DOHH2 (cell line): ENCODE measurements around the gene TP63.

Experiments
- H3F3A ChIP-seq: fragments of 200-600 bp; sonication (generic), shearing (Covaris generic); 2 replicates; pipeline ENCODE4 v1.6.0; 2016; ENCODE audit warnings: antibody characterized with exemption, mild to moderate bottlenecking; ENCODE audit not compliant: control insufficient read depth, insufficient read depth
- H3K27ac ChIP-seq: fragments of 200-600 bp; sonication (generic); 2 replicates; pipeline ENCODE4 v1.5.1; 2014; ENCODE audit warnings: low read depth, mild to moderate bottlenecking, low read length, moderate library complexity
- H3K27me3 ChIP-seq: fragments of 200-600 bp; sonication (generic); 2 replicates; pipeline ENCODE4 v1.6.1; 2014; ENCODE audit warnings: mild to moderate bottlenecking, low read length, mixed read lengths; ENCODE audit not compliant: control insufficient read depth
- H3K36me3 ChIP-seq: fragments of 200-600 bp; sonication (generic); 2 replicates; pipeline ENCODE4 v1.6.1; 2014; ENCODE audit warnings: mild to moderate bottlenecking, low read length, moderate library complexity, mixed read lengths; ENCODE audit not compliant: control insufficient read depth
- H3K4me1 ChIP-seq: fragments of 200-600 bp; sonication (generic); 2 replicates; pipeline ENCODE4 v1.6.1; 2014; ENCODE audit warnings: mild to moderate bottlenecking, low read length, mixed read lengths; ENCODE audit not compliant: control insufficient read depth
- H3K4me2 ChIP-seq: fragments of 200-600 bp; sonication (generic); 2 replicates; pipeline ENCODE4 v1.6.0; 2014; ENCODE audit warnings: mild to moderate bottlenecking, low read length, moderate library complexity
- H3K4me3 ChIP-seq: fragments of 200-600 bp; sonication (generic); 2 replicates; pipeline ENCODE4 v1.5.1; 2014; ENCODE audit warnings: mild to moderate bottlenecking, low read length, mixed read lengths
- H3K79me2 ChIP-seq: fragments of 200-600 bp; sonication (generic); 2 replicates; pipeline ENCODE4 v1.6.1; 2014; ENCODE audit warnings: mild to moderate bottlenecking, low read length, mixed read lengths; ENCODE audit not compliant: control insufficient read depth
- H3K9me2 ChIP-seq: fragments of 200-600 bp; sonication (generic); replicated peaks from 2 replicates; pipeline ENCODE4 v1.6.1; 2014; ENCODE audit warnings: mild to moderate bottlenecking, low read length, mixed read lengths; ENCODE audit not compliant: control insufficient read depth
- H3K9me3 ChIP-seq: fragments of 200-600 bp; sonication (generic); 2 replicates; pipeline ENCODE4 v1.6.1; 2014; ENCODE audit warnings: antibody characterized with exemption, low read length, mixed read lengths; ENCODE audit not compliant: control insufficient read depth, insufficient read depth
- H4K20me1 ChIP-seq: fragments of 200-600 bp; sonication (generic); 2 replicates; pipeline ENCODE4 v1.6.0; 2014; ENCODE audit warnings: low read depth, mild to moderate bottlenecking, antibody characterized with exemption, low read length, moderate library complexity; ENCODE audit not compliant: control insufficient read depth, insufficient read depth
- EZH2phosphoT487 ChIP-seq: fragments of 200-600 bp; sonication (generic); IDR thresholded peaks from 2 replicates; pipeline ENCODE4 v1.6.1; 2017; ENCODE audit warnings: borderline replicate concordance, mild to moderate bottlenecking, antibody characterized with exemption, low read length, moderate library complexity, mixed read lengths
- TF ChIP-seq, protein P1 (sequence below): fragments of 200-600 bp; sonication (generic); IDR thresholded peaks from one replicate; pipeline ENCODE4 v1.5.1; 2014; ENCODE audit warnings: antibody characterized with exemption, mild to moderate bottlenecking, low read depth, low read length; ENCODE audit not compliant: poor library complexity, severe bottlenecking

Gene TP63

DNA sequence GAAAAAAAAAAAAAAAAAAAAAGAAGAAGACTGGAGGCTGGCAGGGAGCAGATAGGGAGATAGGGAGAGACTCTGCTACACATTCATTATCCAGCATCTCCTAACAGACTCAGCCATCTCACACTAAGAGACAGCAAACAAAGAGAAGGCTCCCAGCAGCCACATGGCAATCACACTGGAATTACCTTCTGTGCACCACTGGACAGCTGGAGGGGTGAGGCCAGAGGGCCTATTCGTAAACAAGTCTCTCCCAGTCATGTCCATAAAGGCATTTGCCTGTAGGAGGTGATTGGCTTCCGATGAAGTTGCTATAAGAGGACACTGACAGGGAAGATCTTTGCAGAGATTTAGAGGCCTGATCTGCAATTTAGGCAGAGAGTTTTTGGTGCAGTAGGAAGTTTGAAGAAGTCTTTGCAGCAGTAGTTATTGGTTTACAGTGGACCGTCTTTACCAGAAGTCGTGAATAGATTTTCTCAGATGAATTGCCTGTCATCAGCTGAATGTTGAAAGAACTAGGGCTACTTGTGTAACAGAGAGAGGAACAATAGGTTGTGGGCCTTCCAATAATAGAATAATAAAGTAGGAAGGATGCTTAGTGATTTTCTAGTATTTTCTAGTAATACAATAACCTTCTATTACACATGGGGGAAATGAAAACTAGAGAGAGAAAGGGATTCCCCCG, 89.7 kb downstream of the TP63 start:
- Histone ChIP-seq H3K9me3 (no peaks in the 10 kb centered on the region), H3K9me2 (no peaks in the 10 kb centered on the region), H3K27me3 (no peaks in the 10 kb centered on the region), H3K4me1 (peaks cover under 1% of the 10 kb centered on the region), H3K4me2 (no peak overlapping the region), H3K27ac (no peak overlapping the region), H3K4me3 (no peak overlapping the region), H4K20me1 (no peaks in the 10 kb centered on the region), H3F3A (no peaks in the 10 kb centered on the region), H3K79me2 (no peaks in the 10 kb centered on the region), H3K36me3 (no peaks in the 10 kb centered on the region)
- no peak for TF ChIP-seq EZH2phosphoT487
- TF ChIP-seq, protein P1, sequence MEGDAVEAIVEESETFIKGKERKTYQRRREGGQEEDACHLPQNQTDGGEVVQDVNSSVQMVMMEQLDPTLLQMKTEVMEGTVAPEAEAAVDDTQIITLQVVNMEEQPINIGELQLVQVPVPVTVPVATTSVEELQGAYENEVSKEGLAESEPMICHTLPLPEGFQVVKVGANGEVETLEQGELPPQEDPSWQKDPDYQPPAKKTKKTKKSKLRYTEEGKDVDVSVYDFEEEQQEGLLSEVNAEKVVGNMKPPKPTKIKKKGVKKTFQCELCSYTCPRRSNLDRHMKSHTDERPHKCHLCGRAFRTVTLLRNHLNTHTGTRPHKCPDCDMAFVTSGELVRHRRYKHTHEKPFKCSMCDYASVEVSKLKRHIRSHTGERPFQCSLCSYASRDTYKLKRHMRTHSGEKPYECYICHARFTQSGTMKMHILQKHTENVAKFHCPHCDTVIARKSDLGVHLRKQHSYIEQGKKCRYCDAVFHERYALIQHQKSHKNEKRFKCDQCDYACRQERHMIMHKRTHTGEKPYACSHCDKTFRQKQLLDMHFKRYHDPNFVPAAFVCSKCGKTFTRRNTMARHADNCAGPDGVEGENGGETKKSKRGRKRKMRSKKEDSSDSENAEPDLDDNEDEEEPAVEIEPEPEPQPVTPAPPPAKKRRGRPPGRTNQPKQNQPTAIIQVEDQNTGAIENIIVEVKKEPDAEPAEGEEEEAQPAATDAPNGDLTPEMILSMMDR: no peak

DNA sequence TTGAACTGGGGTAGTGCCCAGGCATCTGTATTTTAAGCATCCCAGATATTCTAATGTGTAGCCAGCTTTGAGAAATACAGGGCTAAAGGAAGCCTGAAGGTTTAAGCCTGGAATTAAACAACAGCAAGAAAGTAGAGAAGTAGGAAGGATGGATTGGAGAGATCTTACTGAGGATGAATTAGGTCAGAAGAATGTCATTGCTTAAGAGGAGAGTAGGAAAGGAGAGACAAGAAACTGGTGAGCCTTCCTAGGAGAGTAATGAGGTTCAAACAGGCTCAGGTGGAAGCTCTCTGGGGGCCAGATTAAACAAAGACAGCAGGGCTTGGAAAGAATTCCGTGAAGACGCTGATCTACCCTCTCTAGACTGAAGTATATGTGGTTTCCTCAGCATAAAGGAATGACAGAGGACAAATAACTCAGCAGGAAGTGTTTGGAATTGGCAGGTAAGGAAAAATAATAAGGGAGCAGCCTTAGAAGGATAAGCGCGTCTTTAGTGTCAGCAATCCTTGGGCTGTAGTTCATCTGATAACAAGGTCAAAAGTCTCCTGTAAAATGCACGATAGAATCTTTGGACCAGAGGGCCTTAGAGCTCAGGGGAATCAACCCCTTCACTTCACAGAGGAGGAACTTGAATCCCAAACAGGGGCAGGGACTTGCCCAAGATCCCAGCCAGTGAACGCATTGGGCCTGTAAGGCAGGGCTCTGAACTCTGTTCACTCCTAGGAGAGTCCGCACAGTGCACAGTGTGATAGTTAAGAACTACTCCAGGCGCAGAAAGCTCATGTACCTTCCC, 90.9 kb downstream of the TP63 start:
- H3K4me1 ChIP-seq: no peaks in the 10 kb centered on the region
- no peak overlapping the region for H3K4me3 ChIP-seq
- H3F3A ChIP-seq: no peaks in the 10 kb centered on the region
- H3K9me2 ChIP-seq: no peaks in the 10 kb centered on the region
- TF ChIP-seq, protein P1: no peak
- no peak for TF ChIP-seq EZH2phosphoT487
- no peak overlapping the region for H3K4me2 ChIP-seq
- H3K27me3 ChIP-seq: no peaks in the 10 kb centered on the region
- no peaks in the 10 kb centered on the region for H4K20me1 ChIP-seq
- H3K79me2 ChIP-seq: no peaks in the 10 kb centered on the region
- no peaks in the 10 kb centered on the region for H3K36me3 ChIP-seq
- no peaks in the 10 kb centered on the region for H3K9me3 ChIP-seq
- H3K27ac ChIP-seq: no peak overlapping the region

DNA sequence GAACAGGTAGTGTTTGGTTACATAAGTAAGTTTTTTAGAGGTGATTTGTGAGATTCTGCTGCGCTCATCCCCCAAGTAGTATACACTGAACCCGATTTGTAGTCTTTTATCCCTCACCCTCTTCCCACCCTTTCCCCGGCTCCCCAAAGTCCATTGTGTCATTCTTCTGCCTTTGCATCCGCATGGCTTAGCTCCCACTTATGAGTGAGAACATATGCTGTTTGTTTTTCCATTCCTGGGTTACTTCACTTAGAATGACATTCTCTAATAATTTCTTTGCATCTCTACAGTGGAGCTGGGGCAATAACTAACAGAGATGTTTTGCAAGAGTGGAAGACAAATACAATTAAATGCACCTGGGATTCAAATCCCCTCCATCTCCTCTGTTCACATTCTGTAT, 93.2 kb downstream of the TP63 start:
- no peaks in the 10 kb centered on the region for H3K27me3 ChIP-seq
- H3K4me3 ChIP-seq: no peak overlapping the region
- H4K20me1 ChIP-seq: no peaks in the 10 kb centered on the region
- TF ChIP-seq, protein P1: no peak
- H3K4me2 ChIP-seq: no peak overlapping the region
- no peaks in the 10 kb centered on the region for H3K9me3 ChIP-seq
- H3F3A ChIP-seq: no peaks in the 10 kb centered on the region
- H3K36me3 ChIP-seq: no peaks in the 10 kb centered on the region
- no peaks in the 10 kb centered on the region for H3K79me2 ChIP-seq
- H3K27ac ChIP-seq: no peak overlapping the region
- H3K9me2 ChIP-seq: no peaks in the 10 kb centered on the region
- no peaks in the 10 kb centered on the region for H3K4me1 ChIP-seq
